ENCODE measurements around the gene SRP9.
"Not testable (repeated sequence)": the region's sequence is repeated elsewhere in the genome, so short reads cannot be mapped to it uniquely, and the experiment has no call there.

Gene SRP9

DNA sequence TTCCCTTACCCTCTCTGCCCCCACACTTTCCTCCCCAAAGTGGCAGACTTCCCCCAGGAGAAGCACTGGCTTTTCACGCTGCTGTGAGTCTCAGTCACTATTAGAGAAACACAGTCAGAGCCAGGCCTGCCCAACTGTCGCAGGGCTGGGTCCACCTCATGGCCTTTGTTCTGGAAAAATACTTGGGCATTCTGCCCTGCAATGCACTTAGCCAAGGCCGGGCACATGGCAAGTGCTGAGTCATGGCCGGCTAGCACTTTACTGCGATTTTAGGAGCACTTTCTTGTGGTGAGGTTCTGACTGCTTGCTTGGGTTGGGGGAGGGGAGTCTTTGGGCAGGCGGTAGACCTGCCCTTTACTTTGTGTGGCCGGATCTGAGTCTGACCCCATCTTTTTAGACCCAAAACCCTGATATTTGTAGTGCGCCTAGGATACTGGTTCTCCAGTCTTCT is 40.0 kb downstream of the SRP9 start:
- no peak for DNase-seq

DNA sequence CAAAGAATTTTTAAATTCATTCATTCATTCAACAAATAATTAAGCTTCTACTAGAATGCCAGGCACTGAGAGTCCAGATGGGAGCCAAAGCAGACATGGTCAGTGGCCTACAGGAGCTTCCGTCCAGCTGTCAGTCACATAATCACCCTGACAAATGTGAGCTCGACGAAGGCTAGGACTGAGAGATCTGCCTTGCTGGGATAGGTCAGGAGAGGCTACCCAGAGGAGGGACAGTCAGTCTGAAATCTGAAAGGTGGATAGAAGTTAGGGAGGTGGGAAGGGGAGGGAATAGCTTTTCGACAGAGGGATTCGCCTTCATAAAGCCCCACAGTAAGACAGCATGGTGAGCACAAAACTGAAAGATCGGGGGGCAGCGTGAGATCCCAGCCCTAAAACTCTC is 40.6 kb downstream of the SRP9 start:
- no peak for DNase-seq

DNA sequence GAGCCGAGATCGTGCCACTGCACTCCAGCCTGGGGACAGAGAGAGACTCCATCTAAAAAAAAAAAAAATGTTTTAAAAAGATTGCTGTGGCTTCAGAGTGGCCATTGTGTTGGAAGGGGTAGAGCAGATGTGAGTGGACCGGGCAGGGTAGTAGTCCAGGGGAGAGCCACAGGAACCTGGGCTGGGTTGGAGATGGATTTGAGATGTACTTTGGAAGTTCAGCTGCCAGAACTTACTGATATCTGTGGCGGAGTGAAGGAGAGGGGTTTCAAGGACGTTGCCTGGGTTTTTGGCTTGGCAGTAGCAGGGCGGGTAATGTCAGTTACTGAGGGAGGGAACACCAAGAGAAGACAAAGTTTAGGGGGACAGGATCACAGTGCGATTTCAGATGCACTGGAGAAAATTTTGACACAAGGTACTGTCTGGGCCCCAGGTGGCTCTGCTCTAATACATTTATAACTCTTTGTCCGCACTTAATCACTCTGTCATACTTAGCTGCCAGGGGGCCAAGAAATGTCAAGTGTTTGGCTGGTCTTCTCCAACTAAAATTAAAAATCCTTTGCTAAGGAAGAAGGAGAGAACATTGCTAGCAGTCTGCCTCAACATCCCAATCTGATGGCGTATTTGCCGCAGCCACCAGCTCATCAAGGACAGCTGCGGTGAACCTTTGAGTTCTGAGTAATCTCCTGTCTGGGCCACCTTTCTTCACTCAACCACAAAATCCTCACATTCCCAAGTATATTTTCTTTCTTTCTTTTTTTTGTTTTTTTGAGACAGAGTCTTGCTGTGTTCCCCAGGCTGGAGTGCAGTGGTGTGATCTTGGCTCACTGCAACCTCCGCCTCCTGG is 41.9 kb downstream of the SRP9 start:
- no peak for DNase-seq

DNA sequence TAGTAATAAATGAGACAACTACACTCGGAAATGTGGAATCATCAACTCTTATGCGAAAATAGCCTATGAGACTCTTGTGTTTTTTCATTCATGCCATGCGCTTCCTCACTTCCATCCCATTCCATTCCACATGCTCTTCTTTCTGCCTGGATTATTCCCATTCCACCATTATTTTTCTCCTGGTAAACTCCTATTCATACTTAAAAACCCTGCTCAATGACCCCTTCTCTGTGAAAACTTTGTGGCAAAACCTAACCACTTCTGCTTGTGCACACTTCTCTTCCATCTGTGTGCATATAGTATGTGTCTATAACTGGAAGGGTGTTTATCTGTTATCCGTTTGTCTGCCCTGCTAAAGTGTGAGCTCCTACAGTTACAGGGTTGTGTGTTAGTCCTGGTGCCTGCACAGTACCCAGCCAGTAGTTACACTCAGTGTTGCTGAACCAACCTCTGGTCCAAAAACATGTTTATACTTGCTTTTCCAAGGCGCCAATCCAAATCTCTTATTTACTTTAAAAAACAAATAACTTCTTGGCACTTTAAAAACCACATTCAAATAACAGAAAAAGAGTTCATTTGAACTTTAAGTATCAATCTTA is 43.0 kb downstream of the SRP9 start:
- DNase-seq, result no peak

DNA sequence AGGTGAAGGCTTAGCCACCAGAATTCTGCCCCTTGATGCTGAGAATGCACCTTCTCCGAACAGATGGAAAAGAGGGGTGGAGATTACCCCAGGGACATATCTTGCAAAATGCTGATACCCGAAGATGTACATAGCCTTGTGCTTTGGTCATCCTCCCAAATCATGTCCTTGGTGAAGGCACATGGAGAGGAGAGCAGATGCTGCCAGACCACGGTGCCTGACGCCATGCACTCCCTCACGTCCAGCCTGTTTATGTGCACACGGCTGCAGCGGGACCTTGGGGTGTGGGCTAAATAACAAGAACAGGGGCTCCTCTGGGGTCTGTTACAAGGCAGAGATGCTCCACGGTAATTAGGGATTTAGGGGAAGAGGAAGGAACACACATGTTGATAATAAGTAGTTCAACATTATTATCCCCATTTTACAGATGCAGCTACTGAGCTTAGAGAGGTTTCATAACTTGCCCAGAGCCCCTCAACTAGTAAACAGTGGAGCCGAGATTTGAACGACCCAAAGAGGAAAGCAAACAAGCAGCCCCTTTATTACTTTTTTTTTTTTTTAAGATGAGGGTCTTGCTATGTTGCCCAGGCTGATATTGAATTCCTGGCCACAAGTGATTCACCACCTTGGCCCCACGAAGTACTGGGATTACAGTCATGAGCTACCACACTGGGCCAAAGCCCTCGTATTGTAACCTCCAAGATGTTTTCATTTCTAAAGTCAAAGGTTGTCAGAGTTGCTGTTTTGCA is 45.2 kb downstream of the SRP9 start:
- DNase-seq, result no peak

DNA sequence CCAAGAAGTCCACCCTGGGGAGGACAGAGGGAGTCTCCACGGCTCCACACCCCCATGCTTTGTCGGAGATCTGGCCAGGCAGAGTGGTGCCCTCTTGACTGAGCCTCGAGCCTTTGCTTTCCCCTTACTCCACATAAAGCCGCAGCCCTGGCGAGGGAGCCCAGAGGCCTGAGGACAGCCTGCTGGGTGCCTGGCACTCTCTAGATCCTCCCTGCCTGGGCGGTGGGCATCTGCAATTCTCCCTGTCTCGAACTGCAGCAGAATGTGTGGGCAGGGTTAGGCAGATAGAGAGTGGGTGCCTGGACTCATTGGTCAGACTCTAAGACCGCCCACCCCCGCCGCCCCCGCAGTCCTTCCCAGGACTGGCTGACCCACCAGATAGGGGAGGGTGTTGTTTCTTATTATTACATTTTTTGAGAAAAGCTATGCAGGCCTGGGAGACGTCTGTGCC is 46.2 kb downstream of the SRP9 start:
- DNase-seq, result no peak

DNA sequence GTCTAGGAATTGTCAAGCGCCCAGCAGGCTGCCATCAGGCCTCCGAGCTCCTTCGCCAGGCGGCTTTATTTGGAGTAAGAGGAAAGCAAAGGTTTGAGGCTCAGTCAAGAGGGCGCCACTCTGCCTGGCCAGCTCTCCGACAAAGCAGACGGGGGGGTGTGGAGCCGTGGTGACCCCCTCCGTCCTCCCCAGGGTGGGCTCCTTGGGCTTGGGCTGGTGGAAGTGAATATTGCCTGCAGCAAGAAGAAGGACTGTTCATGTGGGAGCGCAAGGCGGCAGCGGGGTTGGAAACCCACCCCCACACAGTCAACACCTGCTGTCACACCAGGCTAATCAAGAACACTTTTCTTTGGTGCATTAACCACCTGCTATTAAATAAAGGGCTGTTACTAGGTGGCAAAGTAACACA is 46.9 kb downstream of the SRP9 start:
- peak; percentile 18 for DNase-seq

DNA sequence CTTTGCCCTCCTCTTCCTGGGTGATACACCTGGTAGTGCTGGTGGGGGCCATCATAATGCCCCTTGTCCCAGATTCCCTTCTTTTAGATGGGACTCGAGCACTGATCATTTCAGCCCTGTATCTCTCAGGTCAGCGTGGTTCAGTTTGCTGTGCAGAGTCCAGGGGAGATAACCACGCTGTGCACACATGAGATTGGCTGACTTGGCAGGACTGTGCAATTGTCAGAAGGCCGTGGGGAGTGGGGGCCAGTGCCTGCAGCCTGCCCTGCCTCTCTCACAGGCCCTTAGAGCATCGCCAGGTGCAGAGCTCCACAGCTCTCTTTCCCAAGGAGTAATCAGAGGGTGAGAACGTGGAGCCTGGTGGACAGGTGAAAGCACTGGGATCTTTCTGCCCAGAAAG is 47.5 kb downstream of the SRP9 start:
- DNase-seq, result peak; percentile 62

DNA sequence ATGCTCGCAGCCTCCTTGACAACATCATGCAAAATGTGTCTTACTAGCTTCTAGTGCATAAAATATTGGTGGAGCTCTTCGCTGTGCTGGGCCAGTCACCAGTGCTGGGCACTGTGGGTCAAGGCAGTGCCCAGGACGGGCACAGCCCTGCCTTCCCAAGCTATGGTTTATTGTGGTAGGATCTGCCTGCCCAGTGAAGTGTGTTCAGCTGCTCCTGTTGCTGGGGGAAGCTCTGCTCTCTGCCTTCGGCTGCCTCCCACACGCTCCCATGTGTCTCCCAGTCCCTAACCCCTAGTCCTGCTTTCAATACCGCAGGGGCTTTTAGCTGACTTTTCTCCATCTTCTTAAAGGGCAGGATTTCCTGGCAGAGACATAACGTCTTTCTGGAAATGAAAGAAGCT is 48.0 kb downstream of the SRP9 start:
- peak; percentile 39 for DNase-seq

DNA sequence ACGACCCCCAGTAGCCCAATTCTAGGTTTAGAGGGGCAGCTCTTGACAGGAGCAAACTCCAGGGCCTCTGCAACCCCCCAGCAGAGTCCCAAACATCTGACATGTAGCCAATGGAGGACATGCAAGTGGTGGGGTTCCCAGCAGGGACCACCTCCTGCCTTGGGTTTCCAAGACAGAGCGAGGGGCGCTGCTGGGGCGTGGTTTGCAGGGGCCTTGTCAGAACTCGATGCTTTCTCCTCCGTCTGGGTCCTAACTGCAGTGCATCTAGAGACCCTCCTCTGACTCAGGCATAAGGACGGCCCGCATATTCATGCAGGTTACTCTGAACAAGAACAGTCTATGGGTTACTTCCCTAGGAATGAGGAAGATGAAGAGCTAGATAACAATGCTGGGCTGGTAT is 49.5 kb downstream of the SRP9 start:
- DNase-seq, result no peak

DNA sequence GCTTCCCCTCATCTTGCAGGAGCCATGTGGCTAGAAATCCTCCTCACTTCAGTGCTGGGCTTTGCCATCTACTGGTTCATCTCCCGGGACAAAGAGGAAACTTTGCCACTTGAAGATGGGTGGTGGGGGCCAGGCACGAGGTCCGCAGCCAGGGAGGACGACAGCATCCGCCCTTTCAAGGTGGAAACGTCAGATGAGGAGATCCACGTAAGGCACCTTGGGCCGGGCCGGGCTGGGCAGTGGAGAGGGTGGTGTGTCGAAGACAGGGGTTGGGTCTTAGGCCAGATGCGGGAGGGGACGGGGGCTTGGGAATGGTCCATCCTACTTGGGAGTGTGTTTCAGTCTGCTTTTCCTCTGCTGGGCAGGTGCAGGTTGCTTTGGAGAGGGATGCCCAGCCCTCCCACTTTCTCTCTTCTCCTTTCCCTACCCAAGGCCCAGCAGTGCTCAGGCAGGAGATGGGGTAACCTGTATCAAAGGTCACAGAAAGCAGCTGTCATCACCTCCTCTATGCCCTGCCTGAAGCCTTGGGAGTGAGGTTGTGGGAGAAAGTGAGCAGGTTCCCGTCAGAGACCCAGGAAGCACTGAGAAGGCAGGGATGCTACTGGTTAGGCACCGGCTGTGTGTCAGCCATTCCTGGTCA is 51.2 kb downstream of the SRP9 start:
- DNase-seq, result no peak

DNA sequence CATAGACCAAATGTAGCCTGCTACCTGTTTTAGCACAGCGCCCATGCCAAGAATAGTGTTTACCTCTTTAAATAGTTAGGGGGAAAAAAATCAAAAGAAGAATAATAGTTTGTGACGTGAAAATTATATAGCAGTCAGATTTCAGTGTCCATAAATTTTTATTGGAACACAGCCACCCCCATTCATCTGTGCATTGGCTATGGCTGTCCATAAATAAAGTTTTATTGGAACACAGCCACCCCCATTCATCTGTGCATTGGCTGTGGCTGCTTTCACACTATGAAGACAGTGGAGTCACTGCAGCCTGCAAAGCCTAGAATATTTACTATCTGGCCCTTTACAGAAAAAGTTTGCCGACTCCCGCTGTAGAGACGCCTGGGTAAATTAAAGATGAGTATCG is 53.2 kb downstream of the SRP9 start:
- no peak for DNase-seq

DNA sequence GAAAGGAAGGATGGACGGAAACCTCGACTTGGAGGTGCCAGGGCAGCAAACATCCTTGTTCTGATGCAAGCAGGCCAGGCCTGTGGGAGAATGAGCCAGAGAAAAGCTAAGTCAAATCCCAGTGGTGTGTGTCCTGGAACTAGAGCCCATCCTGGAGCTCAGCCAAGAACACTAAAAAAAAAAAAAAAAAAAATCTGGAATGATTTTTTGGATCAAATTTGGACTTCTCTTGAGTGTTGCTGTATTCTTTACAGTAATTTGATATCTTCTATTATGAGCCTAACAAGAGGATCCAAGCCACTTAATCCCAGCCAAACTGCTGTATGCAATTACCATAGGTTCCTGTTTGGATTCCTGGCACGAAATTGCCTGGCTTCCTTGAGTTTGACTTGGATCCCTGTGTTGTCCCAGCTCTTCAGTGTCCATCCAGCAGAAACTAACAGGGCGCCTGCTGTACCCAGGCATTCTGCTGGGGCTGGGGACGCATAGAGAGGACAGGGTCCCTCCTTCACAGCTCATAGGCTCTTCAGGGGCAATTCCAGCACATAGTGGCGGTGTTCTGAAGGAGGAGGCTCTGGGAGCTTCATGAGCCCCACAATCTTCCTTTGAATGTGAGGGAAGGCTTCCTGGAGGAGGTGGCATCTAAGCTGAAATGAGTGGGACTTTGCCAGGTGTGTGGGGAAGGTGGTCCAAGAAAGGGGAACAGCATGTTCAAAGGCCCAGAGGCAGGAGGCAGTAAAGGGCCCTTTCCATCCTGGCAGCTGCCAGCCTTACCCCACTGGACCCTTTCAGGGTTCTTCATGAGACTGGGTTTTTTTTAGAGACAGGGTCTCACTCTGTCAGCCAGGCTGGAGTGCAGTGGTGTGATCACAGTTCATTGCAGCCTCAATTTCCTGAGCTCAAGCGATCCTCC is 57.0 kb downstream of the SRP9 start:
- DNase-seq, result peak; percentile 18

DNA sequence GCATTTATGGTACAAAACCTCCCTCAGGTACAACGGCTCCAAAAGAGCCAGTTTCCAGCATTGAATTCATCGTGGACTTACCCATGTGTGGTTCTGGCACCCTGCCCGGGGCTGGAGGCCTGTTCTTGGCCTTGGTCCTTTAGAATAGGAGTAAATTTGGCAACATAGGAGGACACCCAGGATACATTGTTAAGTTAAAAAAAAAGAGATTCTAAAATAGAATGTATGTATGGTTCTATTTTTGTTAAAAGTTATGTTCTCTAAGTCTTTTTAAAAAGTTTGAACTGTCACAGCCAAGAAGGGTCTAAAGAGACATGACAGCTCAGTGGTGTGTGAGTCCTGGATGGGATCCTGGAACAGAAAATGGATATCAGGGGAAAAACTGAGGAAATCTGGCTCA is 58.2 kb downstream of the SRP9 start:
- DNase-seq, result no peak

DNA sequence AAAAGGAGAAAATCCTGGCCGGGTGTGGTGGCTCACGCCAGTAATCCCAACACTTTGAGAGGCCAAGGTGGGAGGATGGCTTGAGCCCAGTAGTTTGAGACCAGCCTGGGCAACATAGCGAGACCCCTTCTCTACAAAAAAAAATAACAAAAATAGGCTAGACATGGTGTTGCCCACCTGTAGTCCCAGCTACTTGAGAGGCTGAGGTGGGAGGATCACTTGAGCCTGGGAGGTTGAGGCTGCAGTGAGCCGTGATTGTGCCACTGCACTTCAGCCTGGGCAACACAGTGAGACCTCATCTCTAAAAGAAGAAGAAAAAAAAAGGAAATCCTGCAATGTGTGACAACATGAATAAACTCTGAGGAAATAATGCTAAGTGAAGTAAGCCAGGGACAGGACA is 58.7 kb downstream of the SRP9 start:
- DNase-seq, result not testable (repeated sequence)

DNA sequence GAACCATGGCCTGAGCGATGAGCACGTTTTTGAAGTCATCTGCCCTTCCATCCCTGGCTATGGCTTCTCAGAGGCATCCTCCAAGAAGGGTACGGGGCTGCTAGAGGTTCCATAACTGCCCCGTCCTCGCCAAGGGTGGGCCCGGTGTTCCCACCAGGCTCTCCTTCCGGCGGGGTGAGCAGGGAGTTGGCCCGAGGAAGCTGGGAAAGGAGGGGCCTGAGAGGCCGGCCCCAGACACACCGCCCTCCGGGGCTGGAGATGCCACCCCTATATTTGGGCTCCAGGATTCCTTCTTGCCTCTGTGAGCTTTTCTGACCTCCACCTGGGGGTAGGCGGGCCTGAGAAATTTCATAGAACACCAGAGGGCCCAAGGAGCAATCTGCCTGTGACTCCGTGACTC is 61.2 kb downstream of the SRP9 start:
- DNase-seq, result no peak

Data from NCI-H510A (cell line).